DND-41 (cell line): ENCODE data around the gene SMDT1.

ENCODE experiments used
- ATAC-seq: fragments of 200-7000 bp; cut with Tn5 transposase; 3 replicates; pipeline ENCODE4 v1.9.1; 2021; ENCODE audit warnings: low read depth; ENCODE audit not compliant: insufficient read depth
- DNase-seq: peaks from one replicate; pipeline ENCODE4 v3.0.0-alpha.2; 2020
- H2AFZ ChIP-seq: 2 replicates; pipeline ENCODE4 v1.6.0; 2012; ENCODE audit warnings: low read depth, low read length
- H3K27ac ChIP-seq: 2 replicates; pipeline ENCODE4 v1.5.1; 2012; ENCODE audit warnings: low read length, inconsistent platforms
- H3K27me3 ChIP-seq: fragments of 200-600 bp; sonication (generic); 2 replicates; pipeline ENCODE4 v1.6.0; 2012; ENCODE audit warnings: low read length, mild to moderate bottlenecking, inconsistent platforms; ENCODE audit not compliant: insufficient read depth, poor library complexity
- H3K36me3 ChIP-seq: 2 replicates; pipeline ENCODE4 v1.5.1; 2012; ENCODE audit warnings: low read length, inconsistent platforms; ENCODE audit not compliant: insufficient read depth
- H3K4me1 ChIP-seq: 2 replicates; pipeline ENCODE4 v1.5.1; 2012; ENCODE audit warnings: mild to moderate bottlenecking, low read length; ENCODE audit not compliant: insufficient read depth
- H3K4me2 ChIP-seq: 2 replicates; pipeline ENCODE4 v1.6.0; 2012; ENCODE audit warnings: mild to moderate bottlenecking, moderate library complexity, low read length, inconsistent platforms; ENCODE audit not compliant: insufficient read depth
- H3K4me3 ChIP-seq, 2 experiments: fragments of 200-600 bp in 1 of 2; shearing (Covaris generic) in 1 of 2; 2 replicates each; pipeline ENCODE4 v1.5.1; 2012 to 2016; ENCODE audit warnings: inconsistent platforms in 2 of 2, low read length in 2 of 2, mild to moderate bottlenecking in 2 of 2, low read depth in 1 of 2, moderate library complexity in 1 of 2
- H3K79me2 ChIP-seq: 2 replicates; pipeline ENCODE4 v1.6.0; 2012; ENCODE audit warnings: low read length, inconsistent platforms; ENCODE audit not compliant: insufficient read depth
- H3K9ac ChIP-seq: 2 replicates; pipeline ENCODE4 v1.6.0; 2012; ENCODE audit warnings: low read depth, mild to moderate bottlenecking, inconsistent platforms, low read length, moderate library complexity
- H3K9me3 ChIP-seq: 2 replicates; pipeline ENCODE4 v1.5.1; 2012; ENCODE audit warnings: low read length, moderate library complexity, mild to moderate bottlenecking, inconsistent platforms; ENCODE audit not compliant: insufficient read depth, severe bottlenecking
- H4K20me1 ChIP-seq: 2 replicates; pipeline ENCODE4 v1.6.0; 2012; ENCODE audit warnings: low read length; ENCODE audit not compliant: insufficient read depth
- CTCF ChIP-seq: IDR thresholded peaks from 2 replicates; pipeline ENCODE4 v1.5.1; 2012; ENCODE audit warnings: borderline replicate concordance, low read length, moderate library complexity, mild to moderate bottlenecking; ENCODE audit not compliant: poor library complexity, severe bottlenecking; ENCODE audit errors: extremely low read depth
- EZH2 ChIP-seq: IDR thresholded peaks from 3 replicates; pipeline ENCODE4 v1.6.1; 2012; ENCODE audit warnings: borderline replicate concordance, low read depth, mild to moderate bottlenecking, moderate library complexity, low read length, inconsistent platforms; ENCODE audit not compliant: severe bottlenecking

SMDT1 gene

GRCh38 chr22:42056757-42057511 lies 22.6 kb upstream of the SMDT1 start:
- H4K20me1 ChIP-seq = no peaks in the 10 kb centered on the region
- no peak overlapping the region for H3K9ac ChIP-seq
- H3K4me1 ChIP-seq = no peaks in the 10 kb centered on the region
- H3K36me3 ChIP-seq = peaks cover 31% of the 10 kb centered on the region
- H3K4me2 ChIP-seq = no peak overlapping the region
- H2AFZ ChIP-seq = no peak overlapping the region
- peaks cover 8% of the 10 kb centered on the region for H3K9me3 ChIP-seq
- H3K79me2 ChIP-seq = no peaks in the 10 kb centered on the region
- no peaks in the 10 kb centered on the region for H3K27me3 ChIP-seq
- DNase-seq (no peak), ATAC-seq (no peak)
- H3K27ac ChIP-seq = no peak overlapping the region
- no peak for TF ChIP-seq CTCF
- no peak for TF ChIP-seq EZH2
- no peak overlapping the region for H3K4me3 ChIP-seq

- no peak for DNase-seq
Observed at GRCh38 chr22:42060489-42060888, 19.0 kb upstream of the SMDT1 start.

GRCh38 chr22:42061041-42061440 lies 18.5 kb upstream of the SMDT1 start:
- DNase-seq (no peak), ATAC-seq (no peak)
- H3K27ac ChIP-seq = no peak overlapping the region
- peaks cover 8% of the 10 kb centered on the region for H3K9me3 ChIP-seq
- H3K4me2 ChIP-seq = no peak overlapping the region
- H3K4me1 ChIP-seq = no peaks in the 10 kb centered on the region
- H3K36me3 ChIP-seq = peaks cover 42% of the 10 kb centered on the region
- no peaks in the 10 kb centered on the region for H3K79me2 ChIP-seq
- H2AFZ ChIP-seq = no peak overlapping the region
- no peaks in the 10 kb centered on the region for H3K27me3 ChIP-seq
- no peak overlapping the region for H3K9ac ChIP-seq
- TF ChIP-seq CTCF (no peak), EZH2 (no peak)
- H3K4me3 ChIP-seq = no peak overlapping the region
- H4K20me1 ChIP-seq = 0 out of 2 replicates have a peak, but pooled peaks cover 2% of the 10 kb centered on the region

More at GRCh38 chr22:42060489-42060888, 19.0 kb upstream of the SMDT1 start:
- H3K79me2 ChIP-seq = no peaks in the 10 kb centered on the region
- H3K4me1 ChIP-seq = no peaks in the 10 kb centered on the region
- peaks cover 38% of the 10 kb centered on the region for H3K36me3 ChIP-seq
- H3K9me3 ChIP-seq = peaks cover 8% of the 10 kb centered on the region
- H3K4me2 ChIP-seq = no peak overlapping the region
- no peaks in the 10 kb centered on the region for H3K27me3 ChIP-seq
- 0 out of 2 replicates have a peak, but pooled peaks cover 2% of the 10 kb centered on the region for H4K20me1 ChIP-seq
- no peak overlapping the region for H3K9ac ChIP-seq
- no peak overlapping the region for H3K27ac ChIP-seq
- no peak for ATAC-seq
- no peak overlapping the region for H2AFZ ChIP-seq
- TF ChIP-seq EZH2 = no peak
- TF ChIP-seq CTCF = no peak
- no peak overlapping the region for H3K4me3 ChIP-seq
